ENCODE results near the gene LHFPL6.

GRCh38 chr13:39512687-39513086 lies 90.3 kb downstream of the LHFPL6 start:
- TF ChIP-seq CEBPB (IDR thresholded peaks at IDR 0.05) = no peak
- TF ChIP-seq, protein P1, sequence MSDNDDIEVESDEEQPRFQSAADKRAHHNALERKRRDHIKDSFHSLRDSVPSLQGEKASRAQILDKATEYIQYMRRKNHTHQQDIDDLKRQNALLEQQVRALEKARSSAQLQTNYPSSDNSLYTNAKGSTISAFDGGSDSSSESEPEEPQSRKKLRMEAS (IDR thresholded peaks at IDR 0.05) = no peak
- TF ChIP-seq, protein P2, sequence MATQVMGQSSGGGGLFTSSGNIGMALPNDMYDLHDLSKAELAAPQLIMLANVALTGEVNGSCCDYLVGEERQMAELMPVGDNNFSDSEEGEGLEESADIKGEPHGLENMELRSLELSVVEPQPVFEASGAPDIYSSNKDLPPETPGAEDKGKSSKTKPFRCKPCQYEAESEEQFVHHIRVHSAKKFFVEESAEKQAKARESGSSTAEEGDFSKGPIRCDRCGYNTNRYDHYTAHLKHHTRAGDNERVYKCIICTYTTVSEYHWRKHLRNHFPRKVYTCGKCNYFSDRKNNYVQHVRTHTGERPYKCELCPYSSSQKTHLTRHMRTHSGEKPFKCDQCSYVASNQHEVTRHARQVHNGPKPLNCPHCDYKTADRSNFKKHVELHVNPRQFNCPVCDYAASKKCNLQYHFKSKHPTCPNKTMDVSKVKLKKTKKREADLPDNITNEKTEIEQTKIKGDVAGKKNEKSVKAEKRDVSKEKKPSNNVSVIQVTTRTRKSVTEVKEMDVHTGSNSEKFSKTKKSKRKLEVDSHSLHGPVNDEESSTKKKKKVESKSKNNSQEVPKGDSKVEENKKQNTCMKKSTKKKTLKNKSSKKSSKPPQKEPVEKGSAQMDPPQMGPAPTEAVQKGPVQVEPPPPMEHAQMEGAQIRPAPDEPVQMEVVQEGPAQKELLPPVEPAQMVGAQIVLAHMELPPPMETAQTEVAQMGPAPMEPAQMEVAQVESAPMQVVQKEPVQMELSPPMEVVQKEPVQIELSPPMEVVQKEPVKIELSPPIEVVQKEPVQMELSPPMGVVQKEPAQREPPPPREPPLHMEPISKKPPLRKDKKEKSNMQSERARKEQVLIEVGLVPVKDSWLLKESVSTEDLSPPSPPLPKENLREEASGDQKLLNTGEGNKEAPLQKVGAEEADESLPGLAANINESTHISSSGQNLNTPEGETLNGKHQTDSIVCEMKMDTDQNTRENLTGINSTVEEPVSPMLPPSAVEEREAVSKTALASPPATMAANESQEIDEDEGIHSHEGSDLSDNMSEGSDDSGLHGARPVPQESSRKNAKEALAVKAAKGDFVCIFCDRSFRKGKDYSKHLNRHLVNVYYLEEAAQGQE (IDR thresholded peaks at IDR 0.05; ENCODE audit: low read depth) = no peak
